ENCODE measurements around the gene FBXO31.

- TF ChIP-seq, protein P1, sequence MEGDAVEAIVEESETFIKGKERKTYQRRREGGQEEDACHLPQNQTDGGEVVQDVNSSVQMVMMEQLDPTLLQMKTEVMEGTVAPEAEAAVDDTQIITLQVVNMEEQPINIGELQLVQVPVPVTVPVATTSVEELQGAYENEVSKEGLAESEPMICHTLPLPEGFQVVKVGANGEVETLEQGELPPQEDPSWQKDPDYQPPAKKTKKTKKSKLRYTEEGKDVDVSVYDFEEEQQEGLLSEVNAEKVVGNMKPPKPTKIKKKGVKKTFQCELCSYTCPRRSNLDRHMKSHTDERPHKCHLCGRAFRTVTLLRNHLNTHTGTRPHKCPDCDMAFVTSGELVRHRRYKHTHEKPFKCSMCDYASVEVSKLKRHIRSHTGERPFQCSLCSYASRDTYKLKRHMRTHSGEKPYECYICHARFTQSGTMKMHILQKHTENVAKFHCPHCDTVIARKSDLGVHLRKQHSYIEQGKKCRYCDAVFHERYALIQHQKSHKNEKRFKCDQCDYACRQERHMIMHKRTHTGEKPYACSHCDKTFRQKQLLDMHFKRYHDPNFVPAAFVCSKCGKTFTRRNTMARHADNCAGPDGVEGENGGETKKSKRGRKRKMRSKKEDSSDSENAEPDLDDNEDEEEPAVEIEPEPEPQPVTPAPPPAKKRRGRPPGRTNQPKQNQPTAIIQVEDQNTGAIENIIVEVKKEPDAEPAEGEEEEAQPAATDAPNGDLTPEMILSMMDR (IDR thresholded peaks at IDR 0.05), result no peak
- no peak for TF ChIP-seq POLR2A (IDR thresholded peaks at IDR 0.05)
Observed at GRCh38 chr16:87420026-87421002, 36.7 kb upstream of the FBXO31 start.

Measured in sigmoid colon (tissue), 3 donors.